ENCODE measurements around the gene HMCES. TPM values are rescaled to one million over a fixed set of nuclear protein-coding genes. Genes with fewer than 3 reads are reported as not detected.

The HMCES gene
- total and polyA plus RNA-seq, 2 experiments from 2014 or later, result 20.1 to 34.3 TPM

DNA sequence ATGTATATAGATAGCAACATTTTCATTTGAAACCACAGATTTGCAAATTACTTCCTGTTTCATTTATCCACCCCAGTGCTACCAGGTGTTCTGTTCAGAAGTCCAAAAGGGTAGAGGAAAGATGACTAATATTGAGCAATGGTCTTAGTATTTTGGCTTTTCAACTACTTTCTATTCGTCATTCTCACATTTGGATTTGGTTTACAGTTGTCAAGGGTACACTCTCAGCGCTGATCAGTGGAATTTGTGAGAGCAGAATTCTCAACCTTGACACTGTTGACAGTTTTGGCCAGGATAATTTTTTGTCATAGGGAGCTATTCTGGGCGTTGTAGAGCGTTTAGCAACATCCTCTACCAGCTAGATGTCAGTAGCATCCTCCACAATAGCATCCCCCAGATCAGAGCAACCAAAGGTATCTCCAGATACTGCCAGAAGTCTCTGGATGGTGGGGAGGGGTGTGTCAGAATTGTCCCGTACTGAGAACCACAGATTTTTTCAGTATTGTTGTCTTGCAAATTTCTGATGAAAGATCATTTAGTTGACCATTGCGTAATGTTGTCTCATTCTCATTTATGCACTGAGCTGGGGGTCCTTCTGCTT is 4.2 kb downstream of the HMCES start:
- Histone ChIP-seq H3K79me2 (peaks cover 33% of the 10 kb centered on the region), H3K27ac (no peak overlapping the region), H3K4me2 (no peak overlapping the region), H3K27me3 (no peaks in the 10 kb centered on the region), H3K9me3 (ENCODE audit: low read depth) (no peaks in the 10 kb centered on the region), H3K4me3 (no peak overlapping the region), H4K20me1 (ENCODE audit: insufficient read depth, poor library complexity, severe bottlenecking) (peaks cover 3% of the 10 kb centered on the region), H3K4me1 (ENCODE audit: insufficient read depth) (peaks cover 15% of the 10 kb centered on the region), H3K9me2 (replicated peaks; ENCODE audit: insufficient read depth) (no peaks in the 10 kb centered on the region), H3K36me3 (replicated peaks; ENCODE audit: insufficient read depth, low read depth) (no peaks in the 10 kb centered on the region), H2AFZ (no peak overlapping the region)
- no peak for TF ChIP-seq EZH2 (IDR thresholded peaks at IDR 0.05; ENCODE audit: borderline replicate concordance)
- no peak for TF ChIP-seq EZH2phosphoT487 (IDR thresholded peaks at IDR 0.05; ENCODE audit: low read depth, severe bottlenecking, unreplicated experiment)
- TF ChIP-seq, protein P1, sequence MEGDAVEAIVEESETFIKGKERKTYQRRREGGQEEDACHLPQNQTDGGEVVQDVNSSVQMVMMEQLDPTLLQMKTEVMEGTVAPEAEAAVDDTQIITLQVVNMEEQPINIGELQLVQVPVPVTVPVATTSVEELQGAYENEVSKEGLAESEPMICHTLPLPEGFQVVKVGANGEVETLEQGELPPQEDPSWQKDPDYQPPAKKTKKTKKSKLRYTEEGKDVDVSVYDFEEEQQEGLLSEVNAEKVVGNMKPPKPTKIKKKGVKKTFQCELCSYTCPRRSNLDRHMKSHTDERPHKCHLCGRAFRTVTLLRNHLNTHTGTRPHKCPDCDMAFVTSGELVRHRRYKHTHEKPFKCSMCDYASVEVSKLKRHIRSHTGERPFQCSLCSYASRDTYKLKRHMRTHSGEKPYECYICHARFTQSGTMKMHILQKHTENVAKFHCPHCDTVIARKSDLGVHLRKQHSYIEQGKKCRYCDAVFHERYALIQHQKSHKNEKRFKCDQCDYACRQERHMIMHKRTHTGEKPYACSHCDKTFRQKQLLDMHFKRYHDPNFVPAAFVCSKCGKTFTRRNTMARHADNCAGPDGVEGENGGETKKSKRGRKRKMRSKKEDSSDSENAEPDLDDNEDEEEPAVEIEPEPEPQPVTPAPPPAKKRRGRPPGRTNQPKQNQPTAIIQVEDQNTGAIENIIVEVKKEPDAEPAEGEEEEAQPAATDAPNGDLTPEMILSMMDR (IDR thresholded peaks at IDR 0.05; ENCODE audit: poor library complexity), result no peak
- 74% methylated on average over 6 of the region's 6 CpGs for WGBS (ENCODE audit: low lambda C conversion rate, missing lambda C conversion rate)
- DNase-seq (ENCODE audit: low spot score), result no peak

DNA sequence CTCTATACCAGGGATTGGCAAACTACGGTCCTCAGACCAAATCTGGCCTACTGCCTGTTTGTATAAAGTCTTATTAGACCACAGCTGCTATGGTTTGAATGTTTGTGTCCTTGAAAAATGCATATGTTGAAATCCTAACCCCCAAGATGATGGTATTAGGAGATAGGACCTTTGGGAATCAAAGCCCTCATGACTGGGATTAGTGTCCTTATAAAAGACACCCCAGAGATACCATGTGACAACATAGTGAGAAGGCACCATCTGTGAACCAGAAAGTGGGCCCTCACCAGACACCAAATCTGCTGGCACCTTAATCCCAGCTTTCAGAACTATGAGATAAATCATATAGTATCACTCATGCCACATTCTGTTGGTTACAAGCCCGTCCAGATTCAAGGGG is 7.4 kb downstream of the HMCES start:
- Histone ChIP-seq H3K9me3 (ENCODE audit: low read depth) (no peaks in the 10 kb centered on the region), H4K20me1 (ENCODE audit: insufficient read depth, poor library complexity, severe bottlenecking) (no peaks in the 10 kb centered on the region), H3K4me3 (no peak overlapping the region), H3K4me1 (ENCODE audit: insufficient read depth) (no peaks in the 10 kb centered on the region), H3K79me2 (peaks cover 19% of the 10 kb centered on the region), H3K9me2 (replicated peaks; ENCODE audit: insufficient read depth) (no peaks in the 10 kb centered on the region), H3K36me3 (replicated peaks; ENCODE audit: insufficient read depth, low read depth) (no peaks in the 10 kb centered on the region), H3K4me2 (no peak overlapping the region), H3K27ac (no peak overlapping the region), H3K27me3 (no peaks in the 10 kb centered on the region), H2AFZ (no peak overlapping the region)
- no peak for DNase-seq (ENCODE audit: low spot score)
- TF ChIP-seq, protein P1 (IDR thresholded peaks at IDR 0.05; ENCODE audit: poor library complexity), result no peak
- TF ChIP-seq EZH2 (IDR thresholded peaks at IDR 0.05; ENCODE audit: borderline replicate concordance), result no peak
- no peak for TF ChIP-seq EZH2phosphoT487 (IDR thresholded peaks at IDR 0.05; ENCODE audit: low read depth, severe bottlenecking, unreplicated experiment)
- WGBS (ENCODE audit: low lambda C conversion rate, missing lambda C conversion rate), result 84% methylated on average over 2 of the region's 2 CpGs

DNA sequence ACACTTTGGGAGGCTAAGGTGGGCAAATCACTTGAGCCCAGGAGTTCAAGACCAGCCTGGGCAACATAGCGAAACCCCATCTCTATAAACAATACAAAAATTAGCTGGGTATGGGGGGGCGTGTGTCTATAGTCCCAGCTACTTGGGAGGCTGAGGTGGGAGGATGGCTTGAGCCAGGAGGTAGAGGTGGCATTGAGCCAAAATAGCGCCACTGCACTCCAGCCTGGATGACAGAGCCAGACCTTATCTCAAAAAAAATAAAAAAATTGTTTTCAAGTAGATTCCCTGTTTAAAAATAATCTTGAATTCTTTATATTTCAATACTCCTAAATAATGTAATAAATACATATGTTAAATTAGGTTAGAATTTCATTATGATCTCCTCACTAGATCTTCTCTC is 9.8 kb downstream of the HMCES start:
- no peaks in the 10 kb centered on the region for H3K36me3 ChIP-seq (replicated peaks; ENCODE audit: insufficient read depth, low read depth)
- H3K9me3 ChIP-seq (ENCODE audit: low read depth), result no peaks in the 10 kb centered on the region
- WGBS (ENCODE audit: low lambda C conversion rate, missing lambda C conversion rate), result 99% methylated on average over 3 of the region's 3 CpGs
- H2AFZ ChIP-seq, result no peak overlapping the region
- TF ChIP-seq, protein P1 (IDR thresholded peaks at IDR 0.05; ENCODE audit: poor library complexity), result no peak
- no peak for TF ChIP-seq EZH2phosphoT487 (IDR thresholded peaks at IDR 0.05; ENCODE audit: low read depth, severe bottlenecking, unreplicated experiment)
- no peak for TF ChIP-seq EZH2 (IDR thresholded peaks at IDR 0.05; ENCODE audit: borderline replicate concordance)
- peaks cover 5% of the 10 kb centered on the region for H3K79me2 ChIP-seq
- no peaks in the 10 kb centered on the region for H3K9me2 ChIP-seq (replicated peaks; ENCODE audit: insufficient read depth)
- no peak overlapping the region for H3K27ac ChIP-seq
- H3K4me2 ChIP-seq, result no peak overlapping the region
- no peaks in the 10 kb centered on the region for H3K4me1 ChIP-seq (ENCODE audit: insufficient read depth)
- no peaks in the 10 kb centered on the region for H3K27me3 ChIP-seq
- no peaks in the 10 kb centered on the region for H4K20me1 ChIP-seq (ENCODE audit: insufficient read depth, poor library complexity, severe bottlenecking)
- no peak for DNase-seq (ENCODE audit: low spot score)
- H3K4me3 ChIP-seq, result no peak overlapping the region

All from hepatocyte (in vitro differentiated cells).